GM18907 (cell line): ENCODE measurements around the gene SOWAHD.
"Not testable (repeated sequence)": the region's sequence is repeated elsewhere in the genome, so short reads cannot be mapped to it uniquely, and the experiment has no call there.

Experiments
- ATAC-seq: cut with Tn5 transposase; IDR thresholded peaks from one replicate; pipeline ENCODE4 v1.9.1; 2021; ENCODE audit warnings: mild to moderate bottlenecking, moderate library complexity; ENCODE audit not compliant: unreplicated experiment

Gene SOWAHD

GRCh38 chrX:119757979-119758730, at the start of gene SOWAHD:
Gene SOWAHD, plus strand, starts transcription at chrX:119758588. Its CDS starts 80 bp downstream, at chrX:119758668.
- ATAC-seq: no peak

GRCh38 chrX:119708936-119709335, 49.5 kb upstream of the SOWAHD start:
- no peak for ATAC-seq

GRCh38 chrX:119709630-119710029, 48.8 kb upstream of the SOWAHD start:
- ATAC-seq: no peak

GRCh38 chrX:119721487-119721886, 36.9 kb upstream of the SOWAHD start:
- no peak for ATAC-seq

- ATAC-seq: no peak
Measured at GRCh38 chrX:119721926-119722325, 36.5 kb upstream of the SOWAHD start.

GRCh38 chrX:119726900-119727555, 31.4 kb upstream of the SOWAHD start:
- ATAC-seq: no peak

- no peak for ATAC-seq
Measured at GRCh38 chrX:119728487-119728886, 29.9 kb upstream of the SOWAHD start.

GRCh38 chrX:119729408-119730201, 28.8 kb upstream of the SOWAHD start:
- no peak for ATAC-seq

GRCh38 chrX:119734897-119735339, 23.5 kb upstream of the SOWAHD start:
- ATAC-seq: no peak

- no peak for ATAC-seq
Measured at GRCh38 chrX:119735467-119735866, 22.9 kb upstream of the SOWAHD start.

GRCh38 chrX:119736206-119736764, 22.1 kb upstream of the SOWAHD start:
- ATAC-seq: no peak

- ATAC-seq: no peak
Measured at GRCh38 chrX:119738742-119739141, 19.6 kb upstream of the SOWAHD start.

- no peak for ATAC-seq
Measured at GRCh38 chrX:119745283-119745848, 13.0 kb upstream of the SOWAHD start.

- ATAC-seq: not testable (repeated sequence)
Measured at GRCh38 chrX:119750131-119750530, 8.3 kb upstream of the SOWAHD start.

- ATAC-seq: not testable (repeated sequence)
Measured at GRCh38 chrX:119750751-119751150, 7.6 kb upstream of the SOWAHD start.

- no peak for ATAC-seq
Measured at GRCh38 chrX:119753001-119753400, 5.4 kb upstream of the SOWAHD start.

- ATAC-seq: no peak
Measured at GRCh38 chrX:119753639-119754257, 4.6 kb upstream of the SOWAHD start.

- peak; percentile 79 for ATAC-seq
Measured at GRCh38 chrX:119755981-119756533, 2.3 kb upstream of the SOWAHD start.

- no peak for ATAC-seq
Measured at GRCh38 chrX:119756926-119757635, 1.3 kb upstream of the SOWAHD start.

GRCh38 chrX:119757646-119757978, 776 bp upstream of the SOWAHD start:
- ATAC-seq: no peak
